ENCODE measurements around the gene SPRYD3.

SPRYD3 gene

GRCh38 chr12:53062977-53063707 is 16.0 kb downstream of the SPRYD3 start:
- H3K36me3 ChIP-seq (ENCODE audit: control insufficient read depth, low read length): peaks cover 24% of the 10 kb centered on the region
- no peaks in the 10 kb centered on the region for H3K9me3 ChIP-seq (ENCODE audit: control insufficient read depth, insufficient read depth, low read length)
- H3K27ac ChIP-seq (ENCODE audit: low read depth, low read length): no peak overlapping the region
- no peak overlapping the region for H3K4me3 ChIP-seq (ENCODE audit: low read length)
- no peaks in the 10 kb centered on the region for H3F3A ChIP-seq (ENCODE audit: control insufficient read depth, insufficient read depth)
- no peaks in the 10 kb centered on the region for H3K27me3 ChIP-seq (ENCODE audit: control insufficient read depth, low read length)
- H4K20me1 ChIP-seq (ENCODE audit: control insufficient read depth, insufficient read depth, low read depth, low read length): no peaks in the 10 kb centered on the region
- TF ChIP-seq EZH2phosphoT487 (IDR thresholded peaks at IDR 0.05; ENCODE audit: borderline replicate concordance, low read length): no peak
- TF ChIP-seq, protein P1, sequence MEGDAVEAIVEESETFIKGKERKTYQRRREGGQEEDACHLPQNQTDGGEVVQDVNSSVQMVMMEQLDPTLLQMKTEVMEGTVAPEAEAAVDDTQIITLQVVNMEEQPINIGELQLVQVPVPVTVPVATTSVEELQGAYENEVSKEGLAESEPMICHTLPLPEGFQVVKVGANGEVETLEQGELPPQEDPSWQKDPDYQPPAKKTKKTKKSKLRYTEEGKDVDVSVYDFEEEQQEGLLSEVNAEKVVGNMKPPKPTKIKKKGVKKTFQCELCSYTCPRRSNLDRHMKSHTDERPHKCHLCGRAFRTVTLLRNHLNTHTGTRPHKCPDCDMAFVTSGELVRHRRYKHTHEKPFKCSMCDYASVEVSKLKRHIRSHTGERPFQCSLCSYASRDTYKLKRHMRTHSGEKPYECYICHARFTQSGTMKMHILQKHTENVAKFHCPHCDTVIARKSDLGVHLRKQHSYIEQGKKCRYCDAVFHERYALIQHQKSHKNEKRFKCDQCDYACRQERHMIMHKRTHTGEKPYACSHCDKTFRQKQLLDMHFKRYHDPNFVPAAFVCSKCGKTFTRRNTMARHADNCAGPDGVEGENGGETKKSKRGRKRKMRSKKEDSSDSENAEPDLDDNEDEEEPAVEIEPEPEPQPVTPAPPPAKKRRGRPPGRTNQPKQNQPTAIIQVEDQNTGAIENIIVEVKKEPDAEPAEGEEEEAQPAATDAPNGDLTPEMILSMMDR (IDR thresholded peaks at IDR 0.05; ENCODE audit: low read depth, low read length, poor library complexity, severe bottlenecking): no peak
- no peaks in the 10 kb centered on the region for H3K9me2 ChIP-seq (replicated peaks; ENCODE audit: control insufficient read depth, low read length)
- H3K4me2 ChIP-seq (ENCODE audit: low read length): no peak overlapping the region
- H3K4me1 ChIP-seq (ENCODE audit: control insufficient read depth, low read length): peaks cover 13% of the 10 kb centered on the region
- no peaks in the 10 kb centered on the region for H3K79me2 ChIP-seq (ENCODE audit: control insufficient read depth, low read length)

DNA sequence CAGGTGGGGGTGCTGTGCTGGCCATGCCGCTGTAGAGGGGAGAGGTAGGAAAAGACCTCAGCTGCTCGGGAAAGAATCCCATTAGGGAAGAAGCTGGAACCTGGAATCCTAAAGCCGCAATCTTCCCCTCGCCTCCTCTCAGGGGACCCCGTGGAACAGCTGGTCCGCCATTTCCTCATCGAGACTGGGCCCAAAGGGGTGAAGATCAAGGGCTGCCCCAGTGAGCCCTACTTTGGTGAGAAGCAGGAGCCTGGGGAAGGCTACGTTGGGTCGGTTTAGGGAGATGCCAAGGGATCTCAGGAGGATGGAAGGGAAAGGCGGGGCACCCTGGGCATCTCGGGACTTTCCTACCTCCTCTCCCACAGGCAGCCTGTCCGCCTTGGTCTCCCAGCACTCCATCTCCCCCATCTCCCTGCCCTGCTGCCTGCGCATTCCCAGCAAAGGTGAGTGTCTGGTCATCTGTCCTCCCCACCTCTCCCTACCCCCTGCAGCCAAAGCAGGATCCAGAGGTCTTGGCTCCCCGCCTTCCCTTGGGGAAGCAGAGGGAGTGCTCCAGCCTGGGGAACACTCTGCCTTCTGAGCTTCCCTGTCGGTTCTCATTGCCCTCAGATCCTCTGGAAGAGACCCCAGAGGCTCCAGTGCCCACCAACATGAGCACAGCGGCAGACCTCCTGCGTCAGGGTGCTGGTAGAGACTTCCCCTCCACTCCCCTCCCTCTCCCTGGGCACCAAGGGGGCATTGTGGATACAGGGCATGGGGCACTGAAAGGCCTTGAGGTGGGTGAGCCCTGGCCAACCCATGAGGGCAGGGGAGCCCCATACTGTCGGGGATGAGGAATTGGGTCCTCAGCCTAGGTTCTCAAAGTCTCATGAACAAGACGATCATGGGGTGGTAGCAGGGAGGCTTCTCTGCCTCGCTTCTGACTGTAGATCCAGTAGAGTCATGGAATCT is 16.9 kb downstream of the SPRYD3 start:
- Histone ChIP-seq H3K36me3 (ENCODE audit: control insufficient read depth, low read length) (peaks cover 24% of the 10 kb centered on the region), H3K4me2 (ENCODE audit: low read length) (no peak overlapping the region), H3K27ac (ENCODE audit: low read depth, low read length) (no peak overlapping the region), H3F3A (ENCODE audit: control insufficient read depth, insufficient read depth) (no peaks in the 10 kb centered on the region), H4K20me1 (ENCODE audit: control insufficient read depth, insufficient read depth, low read depth, low read length) (no peaks in the 10 kb centered on the region), H3K9me3 (ENCODE audit: control insufficient read depth, insufficient read depth, low read length) (no peaks in the 10 kb centered on the region), H3K4me1 (ENCODE audit: control insufficient read depth, low read length) (peaks cover 13% of the 10 kb centered on the region), H3K79me2 (ENCODE audit: control insufficient read depth, low read length) (no peaks in the 10 kb centered on the region), H3K27me3 (ENCODE audit: control insufficient read depth, low read length) (peaks cover 3% of the 10 kb centered on the region; the same call in 1 of the 2 replicates), H3K4me3 (ENCODE audit: low read length) (no peak overlapping the region), H3K9me2 (replicated peaks; ENCODE audit: control insufficient read depth, low read length) (no peaks in the 10 kb centered on the region)
- TF ChIP-seq, protein P1 (IDR thresholded peaks at IDR 0.05; ENCODE audit: low read depth, low read length, poor library complexity, severe bottlenecking): no peak
- TF ChIP-seq EZH2phosphoT487 (IDR thresholded peaks at IDR 0.05; ENCODE audit: borderline replicate concordance, low read length): no peak

GRCh38 chr12:53061404-53062010 is 17.7 kb downstream of the SPRYD3 start:
- H3K4me1 ChIP-seq (ENCODE audit: control insufficient read depth, low read length): peaks cover 12% of the 10 kb centered on the region
- H3K79me2 ChIP-seq (ENCODE audit: control insufficient read depth, low read length): no peaks in the 10 kb centered on the region
- H4K20me1 ChIP-seq (ENCODE audit: control insufficient read depth, insufficient read depth, low read depth, low read length): no peaks in the 10 kb centered on the region
- peaks cover 24% of the 10 kb centered on the region for H3K36me3 ChIP-seq (ENCODE audit: control insufficient read depth, low read length)
- TF ChIP-seq EZH2phosphoT487 (IDR thresholded peaks at IDR 0.05; ENCODE audit: borderline replicate concordance, low read length): no peak
- TF ChIP-seq, protein P1 (IDR thresholded peaks at IDR 0.05; ENCODE audit: low read depth, low read length, poor library complexity, severe bottlenecking): peak; percentile 59
- no peak overlapping the region for H3K4me2 ChIP-seq (ENCODE audit: low read length)
- no peaks in the 10 kb centered on the region for H3K9me3 ChIP-seq (ENCODE audit: control insufficient read depth, insufficient read depth, low read length)
- peaks cover 5% of the 10 kb centered on the region for H3K27me3 ChIP-seq (ENCODE audit: control insufficient read depth, low read length)
- H3F3A ChIP-seq (ENCODE audit: control insufficient read depth, insufficient read depth): 0 out of 2 replicates have a peak, but pooled peaks cover 3% of the 10 kb centered on the region
- H3K9me2 ChIP-seq (replicated peaks; ENCODE audit: control insufficient read depth, low read length): no peaks in the 10 kb centered on the region
- no peak overlapping the region for H3K4me3 ChIP-seq (ENCODE audit: low read length)
- no peak overlapping the region for H3K27ac ChIP-seq (ENCODE audit: low read depth, low read length)
